MCF 10A (cell line): ENCODE data around the gene SMC6. TPM values are rescaled to one million over a fixed set of nuclear protein-coding genes. Genes with fewer than 3 reads are reported as not detected.

Experiments
- BruUV-seq: library from RNA; stranded (reverse); fragments of 400-500 nt; replicated peaks from 2 replicates; lab custom pipeline; 2021; lab: Mats Ljungman, UMichigan
- CTCF ChIA-PET: fragments of 300-600 bp; sonication (Branson Sonifier 250); formaldehyde crosslinking; extraction: SDS; loops from one replicate; lab custom pipeline; 2021; ENCODE audit warnings: antibody characterized with exemption, inconsistent platforms; lab: Yijun Ruan, JAX
- POLR2A ChIA-PET: fragments of 300-600, 350-650 bp; sonication (Branson Sonifier 250); formaldehyde crosslinking; extraction: SDS; loops from one replicate; lab custom pipeline; 2020; ENCODE audit warnings: antibody characterized with exemption, inconsistent platforms; lab: Yijun Ruan, JAX
- DNase-seq: peaks from one replicate; pipeline ENCODE4 v3.0.0-alpha.2; 2018; ENCODE audit not compliant: unreplicated experiment
- H3K27ac Mint-ChIP-seq: one replicate; pipeline ENCODE4 v1.8.0; 2022; ENCODE audit warnings: mild to moderate bottlenecking, low read depth, mixed read lengths; ENCODE audit not compliant: unreplicated experiment
- H3K27me3 Mint-ChIP-seq: one replicate; pipeline ENCODE4 v1.8.0; 2022; ENCODE audit warnings: mixed read lengths; ENCODE audit not compliant: insufficient read depth, unreplicated experiment
- H3K36me3 Mint-ChIP-seq: one replicate; pipeline ENCODE4 v1.8.0; 2022; ENCODE audit warnings: mild to moderate bottlenecking, moderate library complexity, mixed read lengths; ENCODE audit not compliant: insufficient read depth, unreplicated experiment
- H3K4me1 Mint-ChIP-seq: one replicate; pipeline ENCODE4 v1.8.0; 2022; ENCODE audit warnings: mixed read lengths; ENCODE audit not compliant: insufficient read depth, unreplicated experiment
- H3K4me3 Mint-ChIP-seq: one replicate; pipeline ENCODE4 v1.8.0; 2022; ENCODE audit warnings: mild to moderate bottlenecking, moderate library complexity, mixed read lengths; ENCODE audit not compliant: unreplicated experiment
- H3K9me3 Mint-ChIP-seq: one replicate; pipeline ENCODE4 v1.8.0; 2022; ENCODE audit warnings: mixed read lengths; ENCODE audit not compliant: unreplicated experiment
- CTCF ChIP-seq: fragments of 200-600 bp; IDR thresholded peaks from one replicate; pipeline ENCODE4 v1.8.0; 2022; ENCODE audit warnings: antibody characterized with exemption, mild to moderate bottlenecking; ENCODE audit not compliant: unreplicated experiment
- intact Hi-C: fragments of 100-400 bp; cut with micrococcal nuclease; formaldehyde crosslinking; loops from 2 replicates; pipeline ENCODE4 v1.14.1; 2022
- total RNA-seq: library from RNA; stranded (reverse); gene quantifications from 2 replicates; pipeline ENCODE4 v1.2.3, GENCODE V29; 2022

Gene SMC6
- total RNA-seq, 1 experiment from 2014 or later, result 24.7 TPM

DNA sequence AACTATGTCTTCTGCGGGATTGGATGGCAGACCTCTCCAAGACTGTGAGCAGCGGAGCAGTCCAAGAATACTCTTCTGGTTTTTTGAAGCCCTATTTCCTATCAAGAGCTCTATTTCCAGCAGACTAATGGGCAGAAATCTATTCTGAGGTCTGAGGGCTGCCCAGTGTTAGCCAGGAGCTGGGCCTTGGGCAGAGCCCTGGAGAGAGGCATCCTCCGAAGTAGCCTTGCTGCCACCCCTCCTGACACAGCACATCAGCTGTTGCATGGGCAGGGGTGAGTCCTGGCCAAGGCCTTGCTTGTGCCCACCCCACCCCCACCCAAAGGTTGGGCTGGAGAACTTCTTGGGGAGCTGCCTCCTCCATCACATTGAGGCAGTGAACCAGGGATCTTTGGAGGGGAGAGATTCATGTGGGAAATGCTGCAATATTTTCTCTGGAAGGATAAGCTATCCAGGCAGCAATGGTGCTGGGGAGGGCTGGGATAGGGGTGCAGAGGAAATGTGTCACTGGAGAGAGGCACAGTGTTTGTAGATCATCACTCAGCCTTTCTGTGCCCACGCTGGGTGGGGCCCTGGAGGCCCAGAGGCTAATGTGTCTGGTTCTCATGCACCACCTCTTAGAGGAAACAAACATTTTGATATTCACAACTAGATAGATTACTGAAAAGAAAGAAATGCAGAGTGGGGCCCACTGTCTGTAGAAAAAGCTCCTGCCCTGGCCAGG is 108.5 kb downstream of the SMC6 start:
- peak; percentile 51 for DNase-seq
- POLR2A ChIA-PET, result interaction anchor here (1.0 to 5.2 kb wide), 7 partner anchors 25 to 105 kb away, joined by 4 to 53 read pairs (median 6); partner anchors contain the start of gene VSNL1
- no TSS peak for BruUV-seq
- intact Hi-C loops, result loop anchor here (10.0 kb wide), 2 partner anchors 170 to 870 kb away; no protein-coding TSS in a partner anchor
- no peak overlapping the region for H3K4me3 Mint-ChIP-seq
- no peak overlapping the region for H3K27ac Mint-ChIP-seq
- H3K27me3 Mint-ChIP-seq, result no peaks in the 10 kb centered on the region
- H3K36me3 Mint-ChIP-seq, result no peaks in the 10 kb centered on the region
- TF ChIP-seq CTCF, result no peak
- peaks cover 31% of the 10 kb centered on the region for H3K4me1 Mint-ChIP-seq
- CTCF ChIA-PET, result interaction anchor here (0.5 to 3.1 kb wide), 31 partner anchors 8 to 1723 kb away, joined by 3 to 24 read pairs (median 4); partner anchors contain the start of gene VSNL1
- no peaks in the 10 kb centered on the region for H3K9me3 Mint-ChIP-seq

GRCh38 chr2:17643031-17643615 is 110.5 kb downstream of the SMC6 start:
- Mint-ChIP-seq H3K36me3 (no peaks in the 10 kb centered on the region), H3K27ac (peak overlapping the region; percentile 85), H3K9me3 (no peaks in the 10 kb centered on the region), H3K27me3 (no peaks in the 10 kb centered on the region), H3K4me3 (peak overlapping the region; percentile 1), H3K4me1 (peaks cover 31% of the 10 kb centered on the region)
- intact Hi-C loops, result loop anchor here (10.0 kb wide), 2 partner anchors 168 to 868 kb away; no protein-coding TSS in a partner anchor
- no TSS peak for BruUV-seq
- POLR2A ChIA-PET, result interaction anchor here (0.8 to 5.2 kb wide), 6 partner anchors 10 to 226 kb away, joined by 3 to 53 read pairs (median 4); partner anchors contain the start of genes RAD51AP2 and VSNL1
- CTCF ChIA-PET, result interaction anchor here (0.6 to 1.5 kb wide), 6 partner anchors 14 to 869 kb away, joined by 3 to 14 read pairs (median 4); no protein-coding TSS in a partner anchor
- TF ChIP-seq CTCF, result no peak
- peak; percentile 94 for DNase-seq

GRCh38 chr2:17640406-17640805 is 113.2 kb downstream of the SMC6 start:
- Mint-ChIP-seq H3K4me3 (no peak overlapping the region), H3K4me1 (peaks cover 22% of the 10 kb centered on the region), H3K36me3 (no peaks in the 10 kb centered on the region), H3K27ac (no peak overlapping the region), H3K9me3 (no peaks in the 10 kb centered on the region), H3K27me3 (no peaks in the 10 kb centered on the region)
- DNase-seq, result no peak
- ChIA-PET POLR2A (interaction anchor here (0.8 to 4.9 kb wide), 3 partner anchors 12 to 49 kb away, joined by 3 to 24 read pairs (median 3); no protein-coding TSS in a partner anchor), CTCF (interaction anchor here (0.8 kb wide), 1 partner anchor 31 kb away, joined by 4 read pairs; no protein-coding TSS in a partner anchor)
- no peak for TF ChIP-seq CTCF
- intact Hi-C loops, result loop anchor here (10.0 kb wide), 2 partner anchors 166 to 866 kb away; no protein-coding TSS in a partner anchor
- BruUV-seq, result no TSS peak

DNA sequence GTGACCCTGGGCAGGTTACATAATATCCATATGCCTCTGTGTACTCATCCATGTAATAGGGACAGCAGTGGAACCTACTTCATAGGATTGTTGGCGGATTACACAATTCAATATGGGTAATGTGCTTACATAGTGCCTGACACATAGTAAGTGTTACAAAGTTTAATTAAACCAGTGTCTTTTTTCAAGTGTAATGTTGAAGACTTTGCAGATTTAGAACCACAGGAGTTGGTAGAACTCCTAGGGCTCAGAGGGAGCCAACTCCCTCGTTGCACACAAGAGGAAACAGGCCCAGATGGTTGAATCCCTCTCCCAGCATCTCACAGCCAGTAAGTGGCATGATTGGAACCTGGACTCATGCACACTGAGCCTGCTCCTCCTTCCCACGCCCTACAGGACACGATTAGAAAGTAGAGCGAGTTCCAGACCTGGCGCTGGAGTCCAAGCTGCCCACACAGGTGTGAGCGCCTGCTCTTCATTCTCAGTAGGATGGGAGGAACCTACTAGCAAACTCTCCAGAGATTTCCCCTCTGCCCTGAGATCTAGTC is 115.3 kb downstream of the SMC6 start:
- Mint-ChIP-seq H3K27me3 (no peaks in the 10 kb centered on the region), H3K36me3 (no peaks in the 10 kb centered on the region), H3K4me3 (no peak overlapping the region), H3K9me3 (no peaks in the 10 kb centered on the region), H3K27ac (no peak overlapping the region), H3K4me1 (peaks cover 5% of the 10 kb centered on the region)
- intact Hi-C loops, result no loop called here
- no peak for TF ChIP-seq CTCF
- no TSS peak for BruUV-seq
- no peak for DNase-seq
- POLR2A ChIA-PET, result no interaction called here
- CTCF ChIA-PET, result interaction anchor here (0.6 to 0.7 kb wide), 2 partner anchors 479 to 914 kb away, joined by 3 read pairs; no protein-coding TSS in a partner anchor
